PC-3 (cell line): ENCODE measurements around the gene CEP192.

Experiments
- EZH2 ChIP-seq: fragments of 300-600 bp; sonication (generic); IDR thresholded peaks from one replicate; pipeline ENCODE4 v1.6.1; 2017; ENCODE audit warnings: antibody characterized with exemption, mild to moderate bottlenecking, low read length; ENCODE audit not compliant: unreplicated experiment
- TF ChIP-seq, protein P1 (sequence below): fragments of 300-600 bp; sonication (generic); conservative IDR thresholded peaks from 2 replicates; pipeline ENCODE4 v1.5.1; 2017; ENCODE audit warnings: antibody characterized with exemption, low read depth, mild to moderate bottlenecking, low read length

DNA sequence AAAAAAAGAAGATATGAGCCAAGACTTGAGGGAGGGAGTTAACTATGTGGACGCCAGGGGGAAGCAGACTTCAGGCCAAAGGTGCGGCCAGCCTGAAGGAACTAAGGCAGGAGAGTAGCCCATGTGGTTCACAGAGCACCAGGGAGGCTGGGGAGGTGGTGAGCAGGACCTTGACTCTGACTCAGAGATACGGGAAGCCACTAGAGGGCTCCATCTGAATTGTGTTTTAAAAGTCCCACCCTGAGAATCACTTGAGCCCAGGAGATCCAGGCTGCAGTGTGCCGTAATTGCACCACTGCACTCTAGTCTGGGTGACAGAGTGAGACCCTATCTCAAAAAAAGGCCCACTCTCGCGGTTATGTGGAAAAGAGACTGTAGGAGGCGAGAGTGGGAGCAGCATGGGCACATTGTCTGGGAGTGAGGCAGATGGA lies 12.3 kb downstream of the CEP192 start:
- TF ChIP-seq, protein P1, sequence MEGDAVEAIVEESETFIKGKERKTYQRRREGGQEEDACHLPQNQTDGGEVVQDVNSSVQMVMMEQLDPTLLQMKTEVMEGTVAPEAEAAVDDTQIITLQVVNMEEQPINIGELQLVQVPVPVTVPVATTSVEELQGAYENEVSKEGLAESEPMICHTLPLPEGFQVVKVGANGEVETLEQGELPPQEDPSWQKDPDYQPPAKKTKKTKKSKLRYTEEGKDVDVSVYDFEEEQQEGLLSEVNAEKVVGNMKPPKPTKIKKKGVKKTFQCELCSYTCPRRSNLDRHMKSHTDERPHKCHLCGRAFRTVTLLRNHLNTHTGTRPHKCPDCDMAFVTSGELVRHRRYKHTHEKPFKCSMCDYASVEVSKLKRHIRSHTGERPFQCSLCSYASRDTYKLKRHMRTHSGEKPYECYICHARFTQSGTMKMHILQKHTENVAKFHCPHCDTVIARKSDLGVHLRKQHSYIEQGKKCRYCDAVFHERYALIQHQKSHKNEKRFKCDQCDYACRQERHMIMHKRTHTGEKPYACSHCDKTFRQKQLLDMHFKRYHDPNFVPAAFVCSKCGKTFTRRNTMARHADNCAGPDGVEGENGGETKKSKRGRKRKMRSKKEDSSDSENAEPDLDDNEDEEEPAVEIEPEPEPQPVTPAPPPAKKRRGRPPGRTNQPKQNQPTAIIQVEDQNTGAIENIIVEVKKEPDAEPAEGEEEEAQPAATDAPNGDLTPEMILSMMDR, result peak; percentile 70
- no peak for TF ChIP-seq EZH2
